ENCODE measurements around the gene THRB. TPM values are rescaled to one million over a fixed set of nuclear protein-coding genes. Genes with fewer than 3 reads are reported as not detected.

Gene THRB
- total RNA-seq, 1 experiment from 2014 or later = 5.8 TPM

DNA sequence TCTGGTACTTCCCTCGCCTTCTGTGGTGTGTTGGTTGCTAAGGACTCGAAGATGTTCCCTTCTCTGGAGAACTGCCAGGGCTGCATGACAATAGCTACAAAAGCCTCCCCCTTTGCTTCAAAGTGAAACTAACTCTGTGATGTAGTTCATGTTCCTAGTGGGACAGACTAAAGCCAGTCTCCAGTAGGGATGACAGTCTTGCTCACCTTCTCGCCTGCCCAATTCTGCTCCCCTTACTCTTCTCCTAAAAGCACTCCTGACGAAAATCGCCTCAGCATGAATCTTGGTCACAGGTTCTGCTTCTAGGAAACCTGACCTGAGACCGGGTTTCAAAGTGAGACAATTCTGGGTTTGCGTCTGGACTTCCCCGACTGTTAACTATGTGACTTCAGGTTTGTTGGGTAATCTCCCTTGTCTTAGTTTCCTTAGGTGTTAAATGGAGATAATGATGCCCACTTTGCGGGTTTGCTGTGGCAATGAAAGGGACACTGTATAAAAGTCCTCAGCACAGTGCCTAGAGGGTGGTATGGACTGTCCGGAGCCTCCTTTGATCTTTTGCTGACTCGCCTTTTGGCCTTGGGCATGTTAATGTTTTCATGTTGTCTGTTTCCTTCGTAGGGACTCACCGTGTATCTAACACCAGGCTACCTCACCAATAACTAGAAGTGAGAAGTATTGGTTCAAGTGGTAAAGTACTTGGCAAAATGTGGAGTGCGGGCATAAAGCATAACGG, 24.9 kb upstream of the THRB start:
- no peaks in the 10 kb centered on the region for H3K36me3 Mint-ChIP-seq
- CTCF ChIA-PET = interaction anchor here (0.7 to 0.8 kb wide), 2 partner anchors 23 to 161 kb away, joined by 3 read pairs; no protein-coding TSS in a partner anchor
- POLR2A ChIA-PET = no interaction called here
- no peak overlapping the region for H3K27ac Mint-ChIP-seq
- ATAC-seq (peak; percentile 52), DNase-seq (ENCODE audit: low spot score) (peak; percentile 32)
- H3K27me3 Mint-ChIP-seq (ENCODE audit: low read depth) = peaks cover 64% of the 10 kb centered on the region
- peaks cover 35% of the 10 kb centered on the region for H3K4me1 Mint-ChIP-seq
- H3K4me3 Mint-ChIP-seq = peak overlapping the region; percentile 35; the same call in 1 of the 2 replicates
- H3K9me3 Mint-ChIP-seq = no peaks in the 10 kb centered on the region
- TF ChIP-seq MYBL2 (CRISPR knock-in tag; IDR thresholded peaks at IDR 0.05) (no peak), JUN (CRISPR knock-in tag; IDR thresholded peaks at IDR 0.05) (no peak), ZNF396 (CRISPR knock-in tag; IDR thresholded peaks at IDR 0.05; ENCODE audit: borderline replicate concordance) (no peak), FOXJ3 (CRISPR knock-in tag; IDR thresholded peaks at IDR 0.05; ENCODE audit: borderline replicate concordance) (no peak), RELA (CRISPR knock-in tag; IDR thresholded peaks at IDR 0.05; ENCODE audit: borderline replicate concordance) (no peak)
- TF ChIP-seq, protein P1, sequence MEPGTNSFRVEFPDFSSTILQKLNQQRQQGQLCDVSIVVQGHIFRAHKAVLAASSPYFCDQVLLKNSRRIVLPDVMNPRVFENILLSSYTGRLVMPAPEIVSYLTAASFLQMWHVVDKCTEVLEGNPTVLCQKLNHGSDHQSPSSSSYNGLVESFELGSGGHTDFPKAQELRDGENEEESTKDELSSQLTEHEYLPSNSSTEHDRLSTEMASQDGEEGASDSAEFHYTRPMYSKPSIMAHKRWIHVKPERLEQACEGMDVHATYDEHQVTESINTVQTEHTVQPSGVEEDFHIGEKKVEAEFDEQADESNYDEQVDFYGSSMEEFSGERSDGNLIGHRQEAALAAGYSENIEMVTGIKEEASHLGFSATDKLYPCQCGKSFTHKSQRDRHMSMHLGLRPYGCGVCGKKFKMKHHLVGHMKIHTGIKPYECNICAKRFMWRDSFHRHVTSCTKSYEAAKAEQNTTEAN (CRISPR knock-in tag; IDR thresholded peaks at IDR 0.05) = no peak
- TF ChIP-seq, protein P2, sequence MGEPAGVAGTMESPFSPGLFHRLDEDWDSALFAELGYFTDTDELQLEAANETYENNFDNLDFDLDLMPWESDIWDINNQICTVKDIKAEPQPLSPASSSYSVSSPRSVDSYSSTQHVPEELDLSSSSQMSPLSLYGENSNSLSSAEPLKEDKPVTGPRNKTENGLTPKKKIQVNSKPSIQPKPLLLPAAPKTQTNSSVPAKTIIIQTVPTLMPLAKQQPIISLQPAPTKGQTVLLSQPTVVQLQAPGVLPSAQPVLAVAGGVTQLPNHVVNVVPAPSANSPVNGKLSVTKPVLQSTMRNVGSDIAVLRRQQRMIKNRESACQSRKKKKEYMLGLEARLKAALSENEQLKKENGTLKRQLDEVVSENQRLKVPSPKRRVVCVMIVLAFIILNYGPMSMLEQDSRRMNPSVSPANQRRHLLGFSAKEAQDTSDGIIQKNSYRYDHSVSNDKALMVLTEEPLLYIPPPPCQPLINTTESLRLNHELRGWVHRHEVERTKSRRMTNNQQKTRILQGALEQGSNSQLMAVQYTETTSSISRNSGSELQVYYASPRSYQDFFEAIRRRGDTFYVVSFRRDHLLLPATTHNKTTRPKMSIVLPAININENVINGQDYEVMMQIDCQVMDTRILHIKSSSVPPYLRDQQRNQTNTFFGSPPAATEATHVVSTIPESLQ (CRISPR knock-in tag; IDR thresholded peaks at IDR 0.05) = no peak
- TF ChIP-seq, protein P3, sequence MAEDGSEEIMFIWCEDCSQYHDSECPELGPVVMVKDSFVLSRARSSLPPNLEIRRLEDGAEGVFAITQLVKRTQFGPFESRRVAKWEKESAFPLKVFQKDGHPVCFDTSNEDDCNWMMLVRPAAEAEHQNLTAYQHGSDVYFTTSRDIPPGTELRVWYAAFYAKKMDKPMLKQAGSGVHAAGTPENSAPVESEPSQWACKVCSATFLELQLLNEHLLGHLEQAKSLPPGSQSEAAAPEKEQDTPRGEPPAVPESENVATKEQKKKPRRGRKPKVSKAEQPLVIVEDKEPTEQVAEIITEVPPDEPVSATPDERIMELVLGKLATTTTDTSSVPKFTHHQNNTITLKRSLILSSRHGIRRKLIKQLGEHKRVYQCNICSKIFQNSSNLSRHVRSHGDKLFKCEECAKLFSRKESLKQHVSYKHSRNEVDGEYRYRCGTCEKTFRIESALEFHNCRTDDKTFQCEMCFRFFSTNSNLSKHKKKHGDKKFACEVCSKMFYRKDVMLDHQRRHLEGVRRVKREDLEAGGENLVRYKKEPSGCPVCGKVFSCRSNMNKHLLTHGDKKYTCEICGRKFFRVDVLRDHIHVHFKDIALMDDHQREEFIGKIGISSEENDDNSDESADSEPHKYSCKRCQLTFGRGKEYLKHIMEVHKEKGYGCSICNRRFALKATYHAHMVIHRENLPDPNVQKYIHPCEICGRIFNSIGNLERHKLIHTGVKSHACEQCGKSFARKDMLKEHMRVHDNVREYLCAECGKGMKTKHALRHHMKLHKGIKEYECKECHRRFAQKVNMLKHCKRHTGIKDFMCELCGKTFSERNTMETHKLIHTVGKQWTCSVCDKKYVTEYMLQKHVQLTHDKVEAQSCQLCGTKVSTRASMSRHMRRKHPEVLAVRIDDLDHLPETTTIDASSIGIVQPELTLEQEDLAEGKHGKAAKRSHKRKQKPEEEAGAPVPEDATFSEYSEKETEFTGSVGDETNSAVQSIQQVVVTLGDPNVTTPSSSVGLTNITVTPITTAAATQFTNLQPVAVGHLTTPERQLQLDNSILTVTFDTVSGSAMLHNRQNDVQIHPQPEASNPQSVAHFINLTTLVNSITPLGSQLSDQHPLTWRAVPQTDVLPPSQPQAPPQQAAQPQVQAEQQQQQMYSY (CRISPR knock-in tag; IDR thresholded peaks at IDR 0.05) = no peak
- TF ChIP-seq, protein P4, sequence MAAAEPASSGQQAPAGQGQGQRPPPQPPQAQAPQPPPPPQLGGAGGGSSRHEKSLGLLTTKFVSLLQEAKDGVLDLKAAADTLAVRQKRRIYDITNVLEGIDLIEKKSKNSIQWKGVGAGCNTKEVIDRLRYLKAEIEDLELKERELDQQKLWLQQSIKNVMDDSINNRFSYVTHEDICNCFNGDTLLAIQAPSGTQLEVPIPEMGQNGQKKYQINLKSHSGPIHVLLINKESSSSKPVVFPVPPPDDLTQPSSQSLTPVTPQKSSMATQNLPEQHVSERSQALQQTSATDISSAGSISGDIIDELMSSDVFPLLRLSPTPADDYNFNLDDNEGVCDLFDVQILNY (CRISPR knock-in tag; IDR thresholded peaks at IDR 0.05) = no peak
- TF ChIP-seq, protein P5, sequence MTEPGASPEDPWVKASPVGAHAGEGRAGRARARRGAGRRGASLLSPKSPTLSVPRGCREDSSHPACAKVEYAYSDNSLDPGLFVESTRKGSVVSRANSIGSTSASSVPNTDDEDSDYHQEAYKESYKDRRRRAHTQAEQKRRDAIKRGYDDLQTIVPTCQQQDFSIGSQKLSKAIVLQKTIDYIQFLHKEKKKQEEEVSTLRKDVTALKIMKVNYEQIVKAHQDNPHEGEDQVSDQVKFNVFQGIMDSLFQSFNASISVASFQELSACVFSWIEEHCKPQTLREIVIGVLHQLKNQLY (CRISPR knock-in tag; IDR thresholded peaks at IDR 0.05) = no peak
- TF ChIP-seq, protein P6, sequence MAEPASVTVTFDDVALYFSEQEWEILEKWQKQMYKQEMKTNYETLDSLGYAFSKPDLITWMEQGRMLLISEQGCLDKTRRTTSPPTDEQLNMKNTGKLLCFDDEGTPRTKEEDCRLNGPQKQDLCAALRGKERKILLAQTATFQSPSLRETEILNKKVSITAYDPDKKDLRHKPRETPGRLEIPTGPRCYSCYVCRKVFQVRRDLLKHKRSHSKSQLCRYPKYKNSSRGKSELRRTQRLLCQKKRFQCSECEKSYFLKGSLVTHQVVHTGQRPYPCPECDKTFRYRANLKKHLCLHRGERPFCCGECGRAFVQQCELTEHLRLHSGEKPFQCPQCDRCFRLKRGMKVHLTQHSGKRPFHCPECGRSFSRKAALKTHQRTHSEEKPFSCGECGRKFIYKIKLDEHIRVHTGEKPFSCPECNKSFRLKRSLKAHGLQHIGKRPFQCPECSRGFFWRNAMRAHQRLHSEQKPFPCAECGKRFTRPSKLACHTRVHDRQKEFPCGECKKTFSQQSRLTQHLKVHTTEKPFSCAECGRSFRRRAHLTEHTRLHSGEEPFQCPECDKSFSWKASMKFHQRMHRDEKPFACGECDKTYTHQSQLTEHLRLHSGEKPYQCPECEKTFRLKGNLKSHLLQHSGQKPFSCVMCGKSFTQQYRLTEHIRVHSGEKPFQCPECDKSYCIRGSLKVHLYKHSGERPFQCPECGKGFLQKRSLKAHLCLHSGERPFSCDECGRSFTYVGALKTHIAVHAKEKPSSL (CRISPR knock-in tag; conservative IDR thresholded peaks at IDR 0.05) = no peak
- TF ChIP-seq, protein P7, sequence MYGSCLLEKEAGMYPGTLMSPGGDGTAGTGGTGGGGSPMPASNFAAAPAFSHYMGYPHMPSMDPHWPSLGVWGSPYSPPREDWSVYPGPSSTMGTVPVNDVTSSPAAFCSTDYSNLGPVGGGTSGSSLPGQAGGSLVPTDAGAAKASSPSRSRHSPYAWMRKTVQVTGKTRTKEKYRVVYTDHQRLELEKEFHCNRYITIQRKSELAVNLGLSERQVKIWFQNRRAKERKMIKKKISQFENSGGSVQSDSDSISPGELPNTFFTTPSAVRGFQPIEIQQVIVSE (CRISPR knock-in tag; IDR thresholded peaks at IDR 0.05; ENCODE audit: borderline replicate concordance) = no peak
- TF ChIP-seq, protein P8, sequence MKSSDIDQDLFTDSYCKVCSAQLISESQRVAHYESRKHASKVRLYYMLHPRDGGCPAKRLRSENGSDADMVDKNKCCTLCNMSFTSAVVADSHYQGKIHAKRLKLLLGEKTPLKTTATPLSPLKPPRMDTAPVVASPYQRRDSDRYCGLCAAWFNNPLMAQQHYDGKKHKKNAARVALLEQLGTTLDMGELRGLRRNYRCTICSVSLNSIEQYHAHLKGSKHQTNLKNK (CRISPR knock-in tag; IDR thresholded peaks at IDR 0.05) = no peak
- TF ChIP-seq, protein P9, sequence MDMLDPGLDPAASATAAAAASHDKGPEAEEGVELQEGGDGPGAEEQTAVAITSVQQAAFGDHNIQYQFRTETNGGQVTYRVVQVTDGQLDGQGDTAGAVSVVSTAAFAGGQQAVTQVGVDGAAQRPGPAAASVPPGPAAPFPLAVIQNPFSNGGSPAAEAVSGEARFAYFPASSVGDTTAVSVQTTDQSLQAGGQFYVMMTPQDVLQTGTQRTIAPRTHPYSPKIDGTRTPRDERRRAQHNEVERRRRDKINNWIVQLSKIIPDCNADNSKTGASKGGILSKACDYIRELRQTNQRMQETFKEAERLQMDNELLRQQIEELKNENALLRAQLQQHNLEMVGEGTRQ (CRISPR knock-in tag; IDR thresholded peaks at IDR 0.05) = no peak
